GM12872 (cell line): ENCODE measurements around the gene CRIP1.

Source experiments
- TF ChIP-seq, protein P1 (sequence below): IDR thresholded peaks from 3 replicates; pipeline ENCODE4 v1.5.1; 2011; ENCODE audit warnings: low read depth, mild to moderate bottlenecking, low read length, moderate library complexity; ENCODE audit not compliant: insufficient read depth

The CRIP1 gene

DNA sequence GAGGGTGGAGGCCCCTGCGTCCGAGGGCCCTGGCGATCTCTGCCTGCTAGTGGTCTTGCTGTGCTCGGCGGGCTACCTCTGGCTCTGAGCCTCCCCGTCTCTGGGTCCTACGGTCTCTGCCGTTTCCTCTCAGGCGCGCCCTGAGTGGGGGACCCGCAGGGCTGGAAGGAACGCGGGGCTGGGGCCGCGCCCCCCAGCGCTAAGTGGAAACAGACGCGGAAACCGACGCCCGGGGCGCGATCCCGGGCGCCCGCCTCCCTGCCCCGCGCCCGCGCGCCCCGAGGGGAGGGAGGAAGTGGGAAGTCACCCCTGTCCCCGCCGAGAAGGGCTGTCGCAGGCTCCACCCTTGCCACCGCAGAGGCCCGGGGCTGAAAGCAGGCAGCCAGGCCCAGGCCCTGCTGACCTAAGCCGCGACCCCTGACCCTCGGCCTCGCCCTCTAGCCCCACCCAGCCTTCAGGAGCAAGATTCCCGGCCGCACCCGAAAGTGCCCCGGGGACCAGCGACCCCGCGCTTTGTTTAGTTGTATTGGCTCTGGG is 831 bp downstream of the CRIP1 start:
- TF ChIP-seq, protein P1, sequence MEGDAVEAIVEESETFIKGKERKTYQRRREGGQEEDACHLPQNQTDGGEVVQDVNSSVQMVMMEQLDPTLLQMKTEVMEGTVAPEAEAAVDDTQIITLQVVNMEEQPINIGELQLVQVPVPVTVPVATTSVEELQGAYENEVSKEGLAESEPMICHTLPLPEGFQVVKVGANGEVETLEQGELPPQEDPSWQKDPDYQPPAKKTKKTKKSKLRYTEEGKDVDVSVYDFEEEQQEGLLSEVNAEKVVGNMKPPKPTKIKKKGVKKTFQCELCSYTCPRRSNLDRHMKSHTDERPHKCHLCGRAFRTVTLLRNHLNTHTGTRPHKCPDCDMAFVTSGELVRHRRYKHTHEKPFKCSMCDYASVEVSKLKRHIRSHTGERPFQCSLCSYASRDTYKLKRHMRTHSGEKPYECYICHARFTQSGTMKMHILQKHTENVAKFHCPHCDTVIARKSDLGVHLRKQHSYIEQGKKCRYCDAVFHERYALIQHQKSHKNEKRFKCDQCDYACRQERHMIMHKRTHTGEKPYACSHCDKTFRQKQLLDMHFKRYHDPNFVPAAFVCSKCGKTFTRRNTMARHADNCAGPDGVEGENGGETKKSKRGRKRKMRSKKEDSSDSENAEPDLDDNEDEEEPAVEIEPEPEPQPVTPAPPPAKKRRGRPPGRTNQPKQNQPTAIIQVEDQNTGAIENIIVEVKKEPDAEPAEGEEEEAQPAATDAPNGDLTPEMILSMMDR: no peak

DNA sequence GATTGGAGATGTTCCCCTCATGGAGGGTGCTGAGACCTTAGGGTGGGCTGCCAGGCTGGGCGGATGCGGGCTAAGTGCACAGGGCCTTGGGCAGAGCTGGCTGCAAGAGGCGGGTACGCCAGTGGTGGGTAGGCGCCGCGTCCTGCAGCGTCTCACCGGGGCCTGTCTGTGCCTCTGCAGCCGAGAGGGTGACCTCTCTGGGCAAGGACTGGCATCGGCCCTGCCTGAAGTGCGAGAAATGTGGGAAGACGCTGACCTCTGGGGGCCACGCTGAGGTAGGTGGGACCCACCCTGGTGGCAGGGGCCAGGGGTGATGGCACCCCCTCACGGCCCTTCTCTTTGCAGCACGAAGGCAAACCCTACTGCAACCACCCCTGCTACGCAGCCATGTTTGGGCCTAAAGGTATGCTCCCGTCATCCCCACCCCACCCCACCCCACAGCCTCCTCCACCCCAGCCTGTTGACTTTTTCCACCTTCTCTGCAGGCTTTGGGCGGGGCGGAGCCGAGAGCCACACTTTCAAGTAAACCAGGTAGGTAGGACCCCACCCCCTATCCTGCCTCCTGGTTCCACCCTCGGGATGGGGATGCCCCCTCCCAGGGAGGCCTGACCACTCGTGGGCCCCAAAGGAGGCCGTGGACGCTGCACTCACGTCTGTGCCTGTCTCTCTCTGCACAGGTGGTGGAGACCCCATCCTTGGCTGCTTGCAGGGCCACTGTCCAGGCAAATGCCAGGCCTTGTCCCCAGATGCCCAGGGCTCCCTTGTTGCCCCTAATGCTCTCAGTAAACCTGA is 1.5 kb downstream of the CRIP1 start:
- TF ChIP-seq, protein P1: no peak

DNA sequence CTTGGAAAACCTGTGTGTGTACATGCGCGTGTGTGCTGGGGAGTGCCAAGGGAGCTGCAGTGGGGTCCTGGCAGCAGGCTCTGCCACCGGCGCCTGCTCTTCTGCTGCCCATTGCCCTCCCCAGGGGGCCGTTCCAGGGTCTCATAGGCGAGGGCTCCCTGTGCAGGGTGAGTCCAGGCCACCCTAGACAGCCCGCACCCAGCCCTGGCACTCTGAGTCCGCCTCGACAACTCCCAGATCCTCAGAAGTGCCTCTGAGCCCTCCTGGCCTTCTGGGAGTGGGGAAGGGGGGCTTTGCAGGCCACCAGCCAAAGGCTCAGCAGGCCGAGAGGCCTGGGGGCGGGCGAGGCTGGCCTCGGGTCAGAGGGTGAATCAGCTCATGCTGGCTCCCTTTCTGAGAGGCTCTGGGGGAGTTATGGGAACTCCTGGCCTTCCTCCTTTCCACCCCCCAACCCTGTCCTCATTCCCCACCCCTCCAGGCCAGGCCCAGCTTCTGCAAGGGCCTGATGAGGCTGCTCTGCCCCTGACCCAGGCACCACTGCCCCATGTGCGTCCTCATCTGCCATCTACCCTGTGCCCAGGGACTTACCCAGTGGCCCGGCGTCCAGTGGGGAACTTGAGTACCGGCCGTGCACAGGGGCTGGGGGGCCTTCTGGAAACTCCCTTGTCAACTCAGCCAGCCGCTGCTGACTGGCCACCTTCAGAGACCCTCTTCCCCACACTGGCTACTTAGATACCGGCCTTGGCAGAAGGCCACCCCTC is 2.3 kb downstream of the CRIP1 start:
- TF ChIP-seq, protein P1: no peak

DNA sequence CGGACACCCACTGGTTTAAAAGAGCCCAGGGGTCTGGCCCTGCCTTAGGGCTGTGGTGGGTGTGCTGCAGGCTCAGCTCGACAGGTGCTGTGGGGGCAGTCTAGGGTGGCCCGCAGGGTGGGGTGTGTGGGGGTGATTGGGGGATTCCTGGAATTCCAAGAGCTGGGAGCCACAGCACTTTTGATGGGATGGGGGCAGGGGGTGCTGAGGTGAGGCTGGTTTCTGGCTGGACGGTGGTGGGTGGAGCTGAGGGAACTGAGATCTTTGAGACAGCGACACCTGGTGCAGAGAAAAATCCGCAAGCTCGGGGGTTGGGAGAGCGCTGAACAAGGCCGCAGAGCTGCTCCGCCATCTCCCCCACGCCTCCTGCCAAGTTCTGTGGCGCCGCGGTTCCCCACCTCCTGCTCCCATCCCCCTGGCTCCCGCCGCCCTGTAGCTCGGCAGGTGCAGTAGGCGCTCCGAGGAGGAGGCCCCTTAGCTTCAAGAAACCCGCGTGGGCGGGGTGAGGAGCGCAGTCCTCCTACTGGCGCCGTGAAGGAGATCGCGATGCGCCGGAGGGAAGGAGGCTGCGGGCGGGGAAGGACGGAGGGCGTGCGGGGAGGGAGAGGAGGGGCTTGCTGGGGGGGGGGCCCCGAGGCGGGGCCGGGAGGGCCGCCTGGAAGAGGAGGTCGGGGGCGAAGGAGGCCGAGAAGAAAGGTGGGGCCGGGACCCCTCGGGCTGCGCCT is 3.0 kb downstream of the CRIP1 start:
- TF ChIP-seq, protein P1: peak; percentile 79

DNA sequence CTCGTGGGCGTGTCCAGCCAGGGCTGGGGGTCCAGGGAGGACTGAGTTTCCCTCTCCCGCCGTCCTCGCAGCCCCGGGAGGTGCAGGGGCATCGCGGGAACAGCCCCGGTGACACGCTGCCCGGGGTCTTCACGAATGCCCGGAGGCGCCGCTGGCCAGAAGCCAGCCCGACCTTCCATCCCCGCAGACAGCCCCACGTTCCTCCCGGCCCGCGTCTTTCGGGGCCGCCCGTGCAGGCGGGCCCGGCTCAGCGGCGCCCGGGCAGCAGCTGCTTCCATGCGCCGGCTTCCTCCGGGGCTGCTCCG is 3.5 kb downstream of the CRIP1 start:
- TF ChIP-seq, protein P1: no peak

DNA sequence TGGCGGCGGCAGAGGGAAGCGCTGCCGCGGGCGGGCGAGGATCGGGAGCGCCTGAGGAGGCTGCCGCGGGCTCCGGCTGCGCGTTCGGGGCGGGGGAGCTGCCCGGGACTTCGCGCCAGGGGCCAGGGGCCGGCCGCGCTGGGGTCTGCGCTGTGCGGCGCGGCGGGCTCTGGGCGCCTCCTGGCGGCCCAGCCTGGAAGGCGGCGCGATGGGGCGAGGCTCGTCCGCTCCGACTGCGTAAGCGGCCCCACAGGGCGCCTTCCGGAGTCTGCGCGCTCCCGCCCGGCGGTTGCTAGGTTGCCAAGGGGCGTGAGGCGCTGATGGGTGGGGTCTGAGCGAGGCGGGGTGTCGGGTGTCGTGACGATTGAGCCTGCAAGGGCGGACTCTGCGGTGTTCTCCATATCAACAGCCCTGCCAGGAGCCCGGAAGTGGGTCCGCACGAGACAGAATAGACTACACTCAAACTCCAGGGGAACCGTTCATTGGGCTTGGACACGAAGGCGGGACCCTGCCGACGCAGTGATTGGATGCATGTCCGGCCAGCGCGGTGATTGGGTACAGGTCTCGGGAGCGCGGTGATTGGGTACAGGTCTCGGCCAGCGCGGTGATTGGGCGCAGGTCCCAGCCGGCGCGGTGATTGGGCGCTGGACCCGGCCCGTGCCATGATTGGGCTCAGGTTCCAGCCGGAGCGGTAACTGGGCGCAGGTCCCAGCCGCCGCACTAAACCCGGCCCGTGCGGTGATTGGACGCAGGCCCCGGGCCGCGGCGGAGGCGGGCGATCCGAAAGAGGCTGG is 4.1 kb downstream of the CRIP1 start, which contains the start of gene TEDC1:
Gene TEDC1, plus strand, starts transcription at position 675 of the 794 bp plus-strand sequence. CDS start 130 bp downstream, outside the sequence.
- TF ChIP-seq, protein P1: peak; percentile 76
